ENCODE measurements around the gene PRLR.
A peak's percentile ranks its signal among the peaks of the same experiment; 100 is the strongest.

The PRLR gene

GRCh38 chr5:35253582-35253981, 23.3 kb upstream of the PRLR start:
- H2AFZ ChIP-seq (ENCODE audit: low read depth, low read length), result no peak overlapping the region
- H3K4me3 ChIP-seq (ENCODE audit: low read depth in 1 of 2, low read length in 2 of 2), result no peak overlapping the region
- peaks cover 5% of the 10 kb centered on the region for H3K9me3 ChIP-seq (ENCODE audit: insufficient read depth, low read length, severe bottlenecking)
- ATAC-seq (ENCODE audit: insufficient read depth, low read depth), result no peak
- TF ChIP-seq EZH2 (IDR thresholded peaks at IDR 0.05; ENCODE audit: borderline replicate concordance, low read depth, low read length, severe bottlenecking) (no peak), CTCF (IDR thresholded peaks at IDR 0.05; ENCODE audit: borderline replicate concordance, extremely low read depth, low read length, poor library complexity, severe bottlenecking) (no peak)
- H3K9ac ChIP-seq (ENCODE audit: low read depth, low read length), result no peak overlapping the region
- H3K27ac ChIP-seq (ENCODE audit: low read length), result no peak overlapping the region
- no peaks in the 10 kb centered on the region for H3K36me3 ChIP-seq (ENCODE audit: insufficient read depth, low read length)
- H3K4me2 ChIP-seq (ENCODE audit: insufficient read depth, low read length), result no peak overlapping the region
- no peak for DNase-seq
- H4K20me1 ChIP-seq (ENCODE audit: insufficient read depth, low read length), result no peaks in the 10 kb centered on the region
- peaks cover 16% of the 10 kb centered on the region for H3K4me1 ChIP-seq (ENCODE audit: insufficient read depth, low read length)
- H3K79me2 ChIP-seq (ENCODE audit: insufficient read depth, low read length), result no peaks in the 10 kb centered on the region
- H3K27me3 ChIP-seq (ENCODE audit: insufficient read depth, low read length, poor library complexity), result no peaks in the 10 kb centered on the region

GRCh38 chr5:35252963-35253362, 22.7 kb upstream of the PRLR start:
- Histone ChIP-seq H3K4me3 (ENCODE audit: low read depth in 1 of 2, low read length in 2 of 2) (no peak overlapping the region), H4K20me1 (ENCODE audit: insufficient read depth, low read length) (no peaks in the 10 kb centered on the region), H2AFZ (ENCODE audit: low read depth, low read length) (no peak overlapping the region), H3K79me2 (ENCODE audit: insufficient read depth, low read length) (no peaks in the 10 kb centered on the region), H3K27ac (ENCODE audit: low read length) (no peak overlapping the region), H3K36me3 (ENCODE audit: insufficient read depth, low read length) (no peaks in the 10 kb centered on the region), H3K27me3 (ENCODE audit: insufficient read depth, low read length, poor library complexity) (no peaks in the 10 kb centered on the region), H3K4me2 (ENCODE audit: insufficient read depth, low read length) (no peak overlapping the region), H3K4me1 (ENCODE audit: insufficient read depth, low read length) (peaks cover 16% of the 10 kb centered on the region), H3K9me3 (ENCODE audit: insufficient read depth, low read length, severe bottlenecking) (peaks cover 5% of the 10 kb centered on the region), H3K9ac (ENCODE audit: low read depth, low read length) (no peak overlapping the region)
- no peak for DNase-seq
- TF ChIP-seq EZH2 (IDR thresholded peaks at IDR 0.05; ENCODE audit: borderline replicate concordance, low read depth, low read length, severe bottlenecking) (no peak), CTCF (IDR thresholded peaks at IDR 0.05; ENCODE audit: borderline replicate concordance, extremely low read depth, low read length, poor library complexity, severe bottlenecking) (no peak)
- ATAC-seq (ENCODE audit: insufficient read depth, low read depth), result no peak

GRCh38 chr5:35248843-35249780, 18.8 kb upstream of the PRLR start:
- Histone ChIP-seq H3K4me1 (ENCODE audit: insufficient read depth, low read length) (peaks cover 16% of the 10 kb centered on the region), H2AFZ (ENCODE audit: low read depth, low read length) (peak overlapping the region; percentile 69)
- peak; percentile 85 for ATAC-seq (ENCODE audit: insufficient read depth, low read depth)

More at GRCh38 chr5:35248843-35249780, 18.8 kb upstream of the PRLR start:
- peak; percentile 22 for DNase-seq
- TF ChIP-seq CTCF (IDR thresholded peaks at IDR 0.05; ENCODE audit: borderline replicate concordance, extremely low read depth, low read length, poor library complexity, severe bottlenecking), result no peak
- TF ChIP-seq EZH2 (IDR thresholded peaks at IDR 0.05; ENCODE audit: borderline replicate concordance, low read depth, low read length, severe bottlenecking), result no peak
- Histone ChIP-seq H3K79me2 (ENCODE audit: insufficient read depth, low read length) (no peaks in the 10 kb centered on the region), H3K36me3 (ENCODE audit: insufficient read depth, low read length) (no peaks in the 10 kb centered on the region), H3K9ac (ENCODE audit: low read depth, low read length) (peak overlapping the region; percentile 29), H4K20me1 (ENCODE audit: insufficient read depth, low read length) (no peaks in the 10 kb centered on the region), H3K27me3 (ENCODE audit: insufficient read depth, low read length, poor library complexity) (no peaks in the 10 kb centered on the region), H3K9me3 (ENCODE audit: insufficient read depth, low read length, severe bottlenecking) (peaks cover 5% of the 10 kb centered on the region), H3K4me2 (ENCODE audit: insufficient read depth, low read length) (peak overlapping the region; percentile 64), H3K4me3 (ENCODE audit: low read depth in 1 of 2, low read length in 2 of 2) (peak overlapping the region; percentile 5 to 47; a peak in 3 of 4 replicates), H3K27ac (ENCODE audit: low read length) (peak overlapping the region; percentile 62)
